Measurements from ENCODE around the gene FRRS1L.

GRCh38 chr9:109149089-109149488 lies 18.0 kb downstream of the FRRS1L start:
- TF ChIP-seq CTCF (IDR thresholded peaks at IDR 0.05) (no peak), STAT6 (CRISPR knock-in tag; conservative IDR thresholded peaks at IDR 0.05; ENCODE audit: low read depth) (no peak), ATF6 (CRISPR knock-in tag; IDR thresholded peaks at IDR 0.05) (no peak)
